Retinal pigment epithelial cell (primary cell): ENCODE data around the gene NUP98.
A peak's percentile ranks its signal among the peaks of the same experiment; 100 is the strongest.

ENCODE experiments used
- DNase-seq: peaks from one replicate; pipeline ENCODE4 v3.0.0-alpha.2; 2010; ENCODE audit warnings: low read depth
- H3K4me3 ChIP-seq: 2 replicates; pipeline ENCODE4 v1.5.1; 2011; ENCODE audit warnings: mild to moderate bottlenecking, low read length, control low read depth, moderate library complexity
- CTCF ChIP-seq: conservative IDR thresholded peaks from 2 replicates; pipeline ENCODE4 v1.5.1; 2011; ENCODE audit warnings: low read depth, low read length, control low read depth, inconsistent platforms

The NUP98 gene

GRCh38 chr11:3737386-3737933 lies 59.9 kb downstream of the NUP98 start:
- no peak for DNase-seq
- no peak overlapping the region for H3K4me3 ChIP-seq
- no peak for TF ChIP-seq CTCF

- DNase-seq, result no peak
- H3K4me3 ChIP-seq, result no peak overlapping the region
- TF ChIP-seq CTCF, result no peak
Measured at GRCh38 chr11:3736816-3737215, 60.5 kb downstream of the NUP98 start.

GRCh38 chr11:3735827-3736226 lies 61.5 kb downstream of the NUP98 start:
- H3K4me3 ChIP-seq, result no peak overlapping the region
- no peak for TF ChIP-seq CTCF
- no peak for DNase-seq

GRCh38 chr11:3732671-3733436 lies 64.5 kb downstream of the NUP98 start:
- DNase-seq, result no peak
- TF ChIP-seq CTCF, result no peak
- no peak overlapping the region for H3K4me3 ChIP-seq

- TF ChIP-seq CTCF, result no peak
- no peak overlapping the region for H3K4me3 ChIP-seq
- DNase-seq, result peak; percentile 34
Measured at GRCh38 chr11:3723014-3723708, 74.2 kb downstream of the NUP98 start.

GRCh38 chr11:3722100-3722499 lies 75.3 kb downstream of the NUP98 start:
- H3K4me3 ChIP-seq, result no peak overlapping the region
- no peak for DNase-seq
- no peak for TF ChIP-seq CTCF
